ENCODE measurements around the gene MAN1A1. TPM values are rescaled to one million over a fixed set of nuclear protein-coding genes. Genes with fewer than 3 reads are reported as not detected.

The MAN1A1 gene
- total RNA-seq, 1 experiment from 2014 or later, result 6.8 TPM

DNA sequence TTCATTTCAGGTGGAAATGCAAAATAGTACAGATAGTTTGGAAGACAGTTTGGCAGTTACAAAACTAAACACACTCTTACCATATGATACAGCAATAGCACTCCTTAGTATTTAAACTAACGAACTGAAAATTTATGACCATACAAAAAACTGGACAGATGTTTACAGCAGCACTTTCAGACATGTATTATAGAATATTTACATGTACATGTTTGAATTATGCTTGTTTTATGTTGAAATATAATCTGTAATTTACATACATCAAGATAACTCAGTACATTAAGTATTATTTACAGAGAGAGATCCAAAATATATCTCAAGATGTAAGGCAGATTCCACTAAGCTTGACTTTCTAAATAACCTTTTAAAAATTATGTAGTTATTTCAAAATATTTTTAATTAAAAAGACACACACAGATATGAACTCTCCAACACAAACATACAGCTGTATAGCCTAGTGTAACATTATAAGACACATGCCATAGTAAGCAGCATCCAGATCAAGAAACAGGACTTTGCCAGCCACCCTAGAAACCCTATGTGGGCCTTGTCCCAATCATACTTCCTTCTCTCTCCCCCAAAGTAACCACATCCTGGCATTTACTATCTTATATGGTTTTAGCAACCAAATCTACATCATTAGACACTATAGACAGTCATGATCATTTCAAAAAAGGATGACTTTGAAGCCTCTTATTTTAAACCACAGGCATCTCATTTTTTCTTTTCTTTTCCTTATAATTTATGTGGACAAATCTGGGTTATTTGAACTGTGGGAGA, 82.2 kb downstream of the MAN1A1 start:
- no peak for ATAC-seq
- no peak overlapping the region for H3K4me3 Mint-ChIP-seq
- DNase-seq (ENCODE audit: low spot score), result no peak
- no peaks in the 10 kb centered on the region for H3K27me3 Mint-ChIP-seq (ENCODE audit: low read depth)
- ChIA-PET CTCF (no interaction called here), POLR2A (no interaction called here)
- no peak overlapping the region for H3K27ac Mint-ChIP-seq
- H3K36me3 Mint-ChIP-seq, result peaks cover 15% of the 10 kb centered on the region
- no peak for TF ChIP-seq RELA (CRISPR knock-in tag; IDR thresholded peaks at IDR 0.05; ENCODE audit: borderline replicate concordance)
- no peak for TF ChIP-seq FOXK1 (CRISPR knock-in tag; IDR thresholded peaks at IDR 0.05)
- TF ChIP-seq NR3C1 (CRISPR knock-in tag; conservative IDR thresholded peaks at IDR 0.05; ENCODE audit: low read depth), result no peak
- no peak for TF ChIP-seq ZBTB21 (CRISPR knock-in tag; IDR thresholded peaks at IDR 0.05; ENCODE audit: borderline replicate concordance)
- no peak for TF ChIP-seq NFATC4 (CRISPR knock-in tag; IDR thresholded peaks at IDR 0.05)
- TF ChIP-seq KAT7 (CRISPR knock-in tag; IDR thresholded peaks at IDR 0.05; ENCODE audit: borderline replicate concordance), result no peak
- TF ChIP-seq, protein P1, sequence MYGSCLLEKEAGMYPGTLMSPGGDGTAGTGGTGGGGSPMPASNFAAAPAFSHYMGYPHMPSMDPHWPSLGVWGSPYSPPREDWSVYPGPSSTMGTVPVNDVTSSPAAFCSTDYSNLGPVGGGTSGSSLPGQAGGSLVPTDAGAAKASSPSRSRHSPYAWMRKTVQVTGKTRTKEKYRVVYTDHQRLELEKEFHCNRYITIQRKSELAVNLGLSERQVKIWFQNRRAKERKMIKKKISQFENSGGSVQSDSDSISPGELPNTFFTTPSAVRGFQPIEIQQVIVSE (CRISPR knock-in tag; IDR thresholded peaks at IDR 0.05; ENCODE audit: borderline replicate concordance), result no peak
- no peak for TF ChIP-seq MXD4 (CRISPR knock-in tag; IDR thresholded peaks at IDR 0.05; ENCODE audit: borderline replicate concordance)
- TF ChIP-seq, protein P2, sequence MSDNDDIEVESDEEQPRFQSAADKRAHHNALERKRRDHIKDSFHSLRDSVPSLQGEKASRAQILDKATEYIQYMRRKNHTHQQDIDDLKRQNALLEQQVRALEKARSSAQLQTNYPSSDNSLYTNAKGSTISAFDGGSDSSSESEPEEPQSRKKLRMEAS (CRISPR knock-in tag; IDR thresholded peaks at IDR 0.05), result no peak
- H3K4me1 Mint-ChIP-seq, result no peaks in the 10 kb centered on the region
- H3K9me3 Mint-ChIP-seq, result peaks cover 21% of the 10 kb centered on the region

DNA sequence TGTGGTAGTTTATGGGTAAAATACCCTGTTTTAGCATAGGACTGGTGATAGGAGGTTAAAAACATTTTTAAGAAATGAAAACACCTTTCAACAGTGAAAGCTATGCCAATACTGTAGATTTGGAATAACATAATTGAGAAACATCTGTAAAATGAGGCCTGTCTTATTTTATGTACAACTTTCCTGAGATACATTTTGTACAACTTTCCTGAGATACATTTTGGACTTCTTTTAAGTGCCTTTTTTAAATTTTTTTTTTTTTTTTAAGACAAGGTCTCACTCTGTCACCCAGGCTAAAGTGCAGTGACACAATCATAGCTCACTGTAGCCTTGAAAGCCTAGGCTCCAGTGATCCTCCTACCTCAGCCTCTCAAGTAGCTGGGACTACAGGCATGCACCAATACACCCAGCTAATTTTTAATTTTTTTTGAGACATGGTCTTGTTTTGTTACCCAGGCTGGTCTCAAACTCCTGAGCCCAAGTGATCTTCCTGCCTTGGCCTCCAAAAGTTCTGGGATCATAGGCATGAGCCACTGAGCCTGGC, 84.6 kb downstream of the MAN1A1 start:
- ATAC-seq (no peak), DNase-seq (ENCODE audit: low spot score) (no peak)
- Mint-ChIP-seq H3K4me1 (no peaks in the 10 kb centered on the region), H3K4me3 (no peak overlapping the region), H3K36me3 (0 out of 2 replicates have a peak, but pooled peaks cover 2% of the 10 kb centered on the region), H3K27me3 (ENCODE audit: low read depth) (no peaks in the 10 kb centered on the region), H3K9me3 (peaks cover 8% of the 10 kb centered on the region), H3K27ac (no peak overlapping the region)
- ChIA-PET CTCF (no interaction called here), POLR2A (interaction anchor here (0.6 kb wide), 1 partner anchor 213 kb away, joined by 3 read pairs; no protein-coding TSS in a partner anchor)
- no peak for TF ChIP-seq ZNF219 (CRISPR knock-in tag; IDR thresholded peaks at IDR 0.05; ENCODE audit: borderline replicate concordance)
- TF ChIP-seq, protein P3, sequence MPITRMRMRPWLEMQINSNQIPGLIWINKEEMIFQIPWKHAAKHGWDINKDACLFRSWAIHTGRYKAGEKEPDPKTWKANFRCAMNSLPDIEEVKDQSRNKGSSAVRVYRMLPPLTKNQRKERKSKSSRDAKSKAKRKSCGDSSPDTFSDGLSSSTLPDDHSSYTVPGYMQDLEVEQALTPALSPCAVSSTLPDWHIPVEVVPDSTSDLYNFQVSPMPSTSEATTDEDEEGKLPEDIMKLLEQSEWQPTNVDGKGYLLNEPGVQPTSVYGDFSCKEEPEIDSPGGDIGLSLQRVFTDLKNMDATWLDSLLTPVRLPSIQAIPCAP (CRISPR knock-in tag; IDR thresholded peaks at IDR 0.05), result no peak
- TF ChIP-seq, protein P4, sequence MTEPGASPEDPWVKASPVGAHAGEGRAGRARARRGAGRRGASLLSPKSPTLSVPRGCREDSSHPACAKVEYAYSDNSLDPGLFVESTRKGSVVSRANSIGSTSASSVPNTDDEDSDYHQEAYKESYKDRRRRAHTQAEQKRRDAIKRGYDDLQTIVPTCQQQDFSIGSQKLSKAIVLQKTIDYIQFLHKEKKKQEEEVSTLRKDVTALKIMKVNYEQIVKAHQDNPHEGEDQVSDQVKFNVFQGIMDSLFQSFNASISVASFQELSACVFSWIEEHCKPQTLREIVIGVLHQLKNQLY (CRISPR knock-in tag; IDR thresholded peaks at IDR 0.05), result no peak
- TF ChIP-seq, protein P5, sequence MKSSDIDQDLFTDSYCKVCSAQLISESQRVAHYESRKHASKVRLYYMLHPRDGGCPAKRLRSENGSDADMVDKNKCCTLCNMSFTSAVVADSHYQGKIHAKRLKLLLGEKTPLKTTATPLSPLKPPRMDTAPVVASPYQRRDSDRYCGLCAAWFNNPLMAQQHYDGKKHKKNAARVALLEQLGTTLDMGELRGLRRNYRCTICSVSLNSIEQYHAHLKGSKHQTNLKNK (CRISPR knock-in tag; IDR thresholded peaks at IDR 0.05), result no peak

DNA sequence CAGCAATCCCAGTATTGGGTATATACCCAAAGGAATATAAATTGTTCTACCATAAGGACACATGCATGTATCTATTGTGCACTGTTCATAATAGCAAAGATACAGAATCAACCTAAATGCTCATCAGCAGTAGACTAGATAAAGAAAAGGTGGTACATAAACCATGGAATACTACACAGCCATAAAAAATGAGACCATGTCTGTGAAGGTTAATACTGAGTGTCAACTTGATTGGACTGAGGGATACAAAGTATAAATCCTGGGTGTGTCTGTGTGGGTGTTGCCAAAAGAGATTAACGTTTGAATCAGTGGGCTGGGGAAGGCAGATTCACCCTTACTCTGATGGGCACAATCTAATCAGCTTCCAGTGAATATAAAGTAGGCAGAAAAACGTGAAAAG, 86.9 kb downstream of the MAN1A1 start:
- no peak overlapping the region for H3K4me3 Mint-ChIP-seq
- no peak overlapping the region for H3K27ac Mint-ChIP-seq
- H3K36me3 Mint-ChIP-seq, result no peaks in the 10 kb centered on the region
- no peaks in the 10 kb centered on the region for H3K27me3 Mint-ChIP-seq (ENCODE audit: low read depth)
- no peak for ATAC-seq
- H3K4me1 Mint-ChIP-seq, result peaks cover 4% of the 10 kb centered on the region; the same call in 1 of the 2 replicates
- DNase-seq (ENCODE audit: low spot score), result no peak
- peaks cover 5% of the 10 kb centered on the region for H3K9me3 Mint-ChIP-seq
- ChIA-PET CTCF (no interaction called here), POLR2A (no interaction called here)
- TF ChIP-seq ZNF671 (CRISPR knock-in tag; IDR thresholded peaks at IDR 0.05) (no peak), SMAD3 (CRISPR knock-in tag; IDR thresholded peaks at IDR 0.05; ENCODE audit: borderline replicate concordance) (no peak), TEAD4 (CRISPR knock-in tag; IDR thresholded peaks at IDR 0.05) (no peak), GTF2I (CRISPR knock-in tag; conservative IDR thresholded peaks at IDR 0.05) (no peak)
- TF ChIP-seq, protein P6, sequence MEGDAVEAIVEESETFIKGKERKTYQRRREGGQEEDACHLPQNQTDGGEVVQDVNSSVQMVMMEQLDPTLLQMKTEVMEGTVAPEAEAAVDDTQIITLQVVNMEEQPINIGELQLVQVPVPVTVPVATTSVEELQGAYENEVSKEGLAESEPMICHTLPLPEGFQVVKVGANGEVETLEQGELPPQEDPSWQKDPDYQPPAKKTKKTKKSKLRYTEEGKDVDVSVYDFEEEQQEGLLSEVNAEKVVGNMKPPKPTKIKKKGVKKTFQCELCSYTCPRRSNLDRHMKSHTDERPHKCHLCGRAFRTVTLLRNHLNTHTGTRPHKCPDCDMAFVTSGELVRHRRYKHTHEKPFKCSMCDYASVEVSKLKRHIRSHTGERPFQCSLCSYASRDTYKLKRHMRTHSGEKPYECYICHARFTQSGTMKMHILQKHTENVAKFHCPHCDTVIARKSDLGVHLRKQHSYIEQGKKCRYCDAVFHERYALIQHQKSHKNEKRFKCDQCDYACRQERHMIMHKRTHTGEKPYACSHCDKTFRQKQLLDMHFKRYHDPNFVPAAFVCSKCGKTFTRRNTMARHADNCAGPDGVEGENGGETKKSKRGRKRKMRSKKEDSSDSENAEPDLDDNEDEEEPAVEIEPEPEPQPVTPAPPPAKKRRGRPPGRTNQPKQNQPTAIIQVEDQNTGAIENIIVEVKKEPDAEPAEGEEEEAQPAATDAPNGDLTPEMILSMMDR (IDR thresholded peaks at IDR 0.05), result no peak
- TF ChIP-seq, protein P7, sequence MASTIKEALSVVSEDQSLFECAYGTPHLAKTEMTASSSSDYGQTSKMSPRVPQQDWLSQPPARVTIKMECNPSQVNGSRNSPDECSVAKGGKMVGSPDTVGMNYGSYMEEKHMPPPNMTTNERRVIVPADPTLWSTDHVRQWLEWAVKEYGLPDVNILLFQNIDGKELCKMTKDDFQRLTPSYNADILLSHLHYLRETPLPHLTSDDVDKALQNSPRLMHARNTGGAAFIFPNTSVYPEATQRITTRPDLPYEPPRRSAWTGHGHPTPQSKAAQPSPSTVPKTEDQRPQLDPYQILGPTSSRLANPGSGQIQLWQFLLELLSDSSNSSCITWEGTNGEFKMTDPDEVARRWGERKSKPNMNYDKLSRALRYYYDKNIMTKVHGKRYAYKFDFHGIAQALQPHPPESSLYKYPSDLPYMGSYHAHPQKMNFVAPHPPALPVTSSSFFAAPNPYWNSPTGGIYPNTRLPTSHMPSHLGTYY (CRISPR knock-in tag; IDR thresholded peaks at IDR 0.05), result no peak
- TF ChIP-seq, protein P8, sequence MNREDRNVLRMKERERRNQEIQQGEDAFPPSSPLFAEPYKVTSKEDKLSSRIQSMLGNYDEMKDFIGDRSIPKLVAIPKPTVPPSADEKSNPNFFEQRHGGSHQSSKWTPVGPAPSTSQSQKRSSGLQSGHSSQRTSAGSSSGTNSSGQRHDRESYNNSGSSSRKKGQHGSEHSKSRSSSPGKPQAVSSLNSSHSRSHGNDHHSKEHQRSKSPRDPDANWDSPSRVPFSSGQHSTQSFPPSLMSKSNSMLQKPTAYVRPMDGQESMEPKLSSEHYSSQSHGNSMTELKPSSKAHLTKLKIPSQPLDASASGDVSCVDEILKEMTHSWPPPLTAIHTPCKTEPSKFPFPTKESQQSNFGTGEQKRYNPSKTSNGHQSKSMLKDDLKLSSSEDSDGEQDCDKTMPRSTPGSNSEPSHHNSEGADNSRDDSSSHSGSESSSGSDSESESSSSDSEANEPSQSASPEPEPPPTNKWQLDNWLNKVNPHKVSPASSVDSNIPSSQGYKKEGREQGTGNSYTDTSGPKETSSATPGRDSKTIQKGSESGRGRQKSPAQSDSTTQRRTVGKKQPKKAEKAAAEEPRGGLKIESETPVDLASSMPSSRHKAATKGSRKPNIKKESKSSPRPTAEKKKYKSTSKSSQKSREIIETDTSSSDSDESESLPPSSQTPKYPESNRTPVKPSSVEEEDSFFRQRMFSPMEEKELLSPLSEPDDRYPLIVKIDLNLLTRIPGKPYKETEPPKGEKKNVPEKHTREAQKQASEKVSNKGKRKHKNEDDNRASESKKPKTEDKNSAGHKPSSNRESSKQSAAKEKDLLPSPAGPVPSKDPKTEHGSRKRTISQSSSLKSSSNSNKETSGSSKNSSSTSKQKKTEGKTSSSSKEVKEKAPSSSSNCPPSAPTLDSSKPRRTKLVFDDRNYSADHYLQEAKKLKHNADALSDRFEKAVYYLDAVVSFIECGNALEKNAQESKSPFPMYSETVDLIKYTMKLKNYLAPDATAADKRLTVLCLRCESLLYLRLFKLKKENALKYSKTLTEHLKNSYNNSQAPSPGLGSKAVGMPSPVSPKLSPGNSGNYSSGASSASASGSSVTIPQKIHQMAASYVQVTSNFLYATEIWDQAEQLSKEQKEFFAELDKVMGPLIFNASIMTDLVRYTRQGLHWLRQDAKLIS (CRISPR knock-in tag; IDR thresholded peaks at IDR 0.05; ENCODE audit: borderline replicate concordance), result no peak
- TF ChIP-seq, protein P4 (CRISPR knock-in tag; IDR thresholded peaks at IDR 0.05), result no peak
